ENCODE measurements around the gene PTPRJ.

Gene PTPRJ

DNA sequence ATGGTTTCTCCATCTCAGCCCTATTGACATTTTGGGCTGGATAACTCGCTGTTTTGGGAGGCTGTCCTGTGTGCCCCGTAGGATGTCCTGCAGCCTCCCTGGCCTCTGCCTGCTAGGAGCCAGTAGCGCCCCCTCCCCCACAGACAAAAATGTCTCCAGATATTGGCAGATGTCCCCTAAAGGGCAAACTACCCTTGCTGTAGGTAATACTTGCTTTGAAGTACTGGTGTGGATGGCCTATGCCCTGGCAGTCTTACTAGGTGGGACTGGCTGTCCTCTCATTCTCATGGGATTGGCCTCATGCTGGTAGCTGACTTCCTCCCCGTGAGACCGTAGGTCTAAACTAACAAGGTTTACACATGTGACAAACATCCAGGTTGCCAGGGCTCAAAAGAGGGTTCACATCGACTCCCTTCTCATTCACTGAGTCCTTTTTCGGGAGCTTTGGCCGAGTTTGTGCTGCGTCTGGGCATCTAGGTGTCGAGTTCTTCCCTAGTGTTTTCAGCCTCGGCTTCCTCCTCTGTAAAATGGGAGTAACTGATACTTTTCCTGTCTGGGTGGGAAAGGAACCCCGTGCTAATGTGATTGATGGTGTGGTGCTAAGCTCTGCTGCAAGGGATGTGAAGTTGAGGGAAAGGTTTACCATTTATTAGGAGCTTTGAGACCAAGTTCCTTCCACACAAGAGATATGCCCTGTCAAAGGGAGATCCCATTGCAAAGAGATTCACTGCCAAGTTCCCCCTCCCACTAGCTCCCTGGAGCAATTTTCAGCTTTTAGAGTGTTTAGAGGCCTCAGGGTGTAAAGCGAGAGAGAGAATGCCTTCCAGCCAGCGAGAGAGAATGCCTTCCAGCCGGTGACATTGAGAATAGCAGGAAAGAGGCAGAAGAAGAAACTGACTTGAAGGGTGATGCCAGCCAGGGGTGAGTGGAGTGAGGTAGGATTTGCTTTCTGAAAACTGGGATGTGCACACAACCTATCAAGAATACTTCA, 17.0 kb downstream of the PTPRJ start:
- no peak for DNase-seq

DNA sequence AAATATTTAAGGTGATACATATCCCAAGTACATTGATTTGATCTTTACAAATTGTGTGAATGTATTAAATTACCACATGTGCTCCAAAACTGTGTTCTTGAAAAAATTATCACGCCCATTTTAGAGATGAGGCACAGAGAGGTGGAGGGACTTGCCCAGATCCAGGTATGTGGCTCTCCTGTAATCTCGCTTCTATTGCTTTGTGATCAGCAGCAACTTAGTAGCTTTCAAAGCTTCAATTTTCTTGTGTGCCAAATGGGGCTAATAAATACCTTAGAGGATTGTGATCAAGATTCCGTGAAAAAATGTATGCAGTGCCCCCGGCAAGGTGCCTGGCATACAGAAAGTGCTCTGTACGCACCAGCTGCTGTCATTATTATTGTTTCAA, 18.0 kb downstream of the PTPRJ start:
- no peak for DNase-seq

DNA sequence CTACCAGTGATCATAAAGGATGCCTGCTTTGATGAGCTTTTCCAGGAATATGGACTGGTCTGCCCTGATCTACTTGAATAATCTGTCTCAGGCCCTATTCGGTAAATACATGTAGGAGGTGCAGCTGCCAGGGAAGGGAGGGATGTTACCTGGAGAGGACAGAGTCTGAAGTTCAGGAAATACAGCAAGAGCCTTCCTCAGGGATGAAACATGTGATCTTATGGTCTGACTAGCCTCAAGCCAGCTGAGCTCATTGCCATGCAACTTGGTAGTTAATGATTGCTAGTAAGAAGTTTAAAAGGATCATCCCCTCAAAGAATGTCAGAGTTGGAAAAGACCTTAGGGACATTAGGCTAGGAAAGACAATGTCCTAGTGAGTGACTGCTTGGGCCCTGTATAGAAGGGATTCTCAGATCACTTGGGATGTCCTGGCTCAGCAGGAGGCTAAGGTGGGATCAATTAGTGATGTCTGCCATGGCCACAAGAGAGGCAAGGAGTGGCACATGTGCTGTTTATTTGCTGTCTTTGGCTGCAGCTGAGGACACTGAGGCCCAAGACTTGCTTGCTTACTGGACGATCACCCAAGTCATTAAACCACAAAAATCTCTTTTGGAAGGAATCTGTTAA, 18.5 kb downstream of the PTPRJ start:
- DNase-seq = no peak

DNA sequence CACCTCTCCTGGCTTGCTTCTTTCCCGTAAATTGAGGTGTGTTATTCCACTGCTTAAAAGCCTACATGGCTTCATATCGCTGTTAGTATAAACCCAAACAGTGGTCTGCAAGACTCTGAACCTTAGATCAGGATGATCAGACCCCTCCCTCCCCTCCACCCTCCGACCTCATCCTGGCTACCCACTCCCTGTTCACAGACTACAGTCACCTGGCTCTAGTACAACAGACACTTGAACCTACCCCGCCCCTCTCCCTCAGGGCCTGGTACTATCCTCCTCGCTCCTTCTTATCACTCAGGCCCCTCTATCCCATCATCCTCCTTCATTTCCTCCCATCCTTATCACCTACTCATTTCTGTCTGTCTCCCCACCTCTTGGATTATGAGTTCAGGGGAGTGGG, 20.1 kb downstream of the PTPRJ start:
- no peak for DNase-seq

DNA sequence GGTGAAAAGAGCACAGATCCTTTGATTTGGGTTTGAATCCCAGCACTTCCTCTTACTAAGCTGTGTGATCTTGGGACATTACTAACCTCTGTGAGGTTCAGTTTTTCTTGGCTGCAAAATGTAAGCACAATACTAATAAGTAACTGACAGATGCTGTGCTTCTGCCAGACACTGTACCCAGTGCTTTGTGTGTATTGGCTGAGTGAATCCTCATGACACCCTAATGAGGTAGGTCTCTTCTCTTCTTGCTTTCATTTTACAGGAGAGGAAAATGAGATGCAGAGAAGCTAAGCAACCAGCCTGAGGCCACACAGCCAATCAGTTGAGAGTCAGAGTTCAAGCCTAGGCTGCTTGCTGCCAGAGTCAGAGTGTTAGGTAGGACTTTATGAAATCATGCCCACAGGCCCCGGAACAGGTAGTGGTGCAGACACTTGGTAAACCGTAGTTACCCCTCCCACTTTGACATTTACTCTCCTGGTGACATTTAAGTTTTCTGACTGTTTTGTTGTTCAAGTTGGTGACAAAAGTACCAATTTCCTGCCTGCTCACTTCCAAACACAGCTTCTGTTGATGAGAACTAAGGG, 21.2 kb downstream of the PTPRJ start:
- peak; percentile 47 for DNase-seq

DNA sequence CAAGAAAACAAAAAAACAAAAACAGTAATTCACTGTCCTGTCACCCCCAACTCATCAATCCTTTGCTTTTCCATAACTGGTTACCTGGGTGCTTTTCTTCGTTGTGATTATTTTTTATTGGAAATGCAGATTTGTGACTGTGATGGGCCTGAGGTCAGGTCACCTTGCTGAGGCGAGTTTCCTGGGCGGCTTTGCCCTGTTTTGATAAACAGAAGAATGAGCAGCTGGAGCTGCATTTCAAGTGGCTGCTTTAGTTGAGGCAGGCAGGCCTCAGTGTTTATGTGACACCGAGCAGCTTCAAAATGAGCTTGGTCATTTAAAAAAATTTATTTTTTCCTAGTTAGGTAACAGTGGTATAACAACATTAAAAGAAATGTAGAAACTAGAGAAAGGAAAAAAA, 22.2 kb downstream of the PTPRJ start:
- no peak for DNase-seq

DNA sequence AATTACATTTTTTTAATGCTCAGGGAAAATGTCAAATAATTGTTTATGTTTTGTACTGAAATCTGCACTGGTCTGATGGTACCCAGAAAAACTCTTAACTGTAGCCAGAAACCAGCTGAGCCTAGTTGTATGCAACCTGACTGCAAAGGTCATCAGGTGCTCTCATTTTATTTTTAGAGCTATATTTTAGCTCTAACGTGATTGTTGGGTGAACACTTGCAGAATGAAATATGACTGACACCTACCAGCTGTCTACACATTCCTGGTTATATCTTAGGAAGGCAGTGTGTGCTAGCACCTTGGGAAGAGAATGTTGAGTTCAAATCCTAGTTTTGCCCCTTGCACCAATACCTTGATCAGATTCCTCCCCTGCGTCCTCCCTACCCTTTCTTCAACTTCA, 23.6 kb downstream of the PTPRJ start:
- DNase-seq = no peak

DNA sequence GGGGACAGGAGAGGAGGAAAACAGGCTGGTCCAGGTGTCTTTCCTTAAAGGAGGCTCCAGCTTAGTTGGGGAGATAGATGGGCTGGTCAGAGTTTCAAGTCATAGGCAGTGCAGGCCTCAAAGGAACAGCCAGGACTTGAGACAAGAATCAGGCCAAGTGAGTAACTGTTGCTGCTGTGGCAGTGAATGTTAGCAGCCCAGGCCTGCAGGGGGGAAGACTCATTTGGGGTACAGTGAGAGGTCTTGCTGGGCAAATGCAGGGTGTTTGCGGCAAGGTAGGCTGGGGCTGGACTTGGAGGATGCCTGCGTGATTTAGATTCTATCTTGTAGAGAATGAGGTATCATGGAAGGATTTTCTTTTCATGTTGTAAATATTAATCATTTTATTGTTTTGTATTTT, 24.1 kb downstream of the PTPRJ start:
- no peak for DNase-seq

DNA sequence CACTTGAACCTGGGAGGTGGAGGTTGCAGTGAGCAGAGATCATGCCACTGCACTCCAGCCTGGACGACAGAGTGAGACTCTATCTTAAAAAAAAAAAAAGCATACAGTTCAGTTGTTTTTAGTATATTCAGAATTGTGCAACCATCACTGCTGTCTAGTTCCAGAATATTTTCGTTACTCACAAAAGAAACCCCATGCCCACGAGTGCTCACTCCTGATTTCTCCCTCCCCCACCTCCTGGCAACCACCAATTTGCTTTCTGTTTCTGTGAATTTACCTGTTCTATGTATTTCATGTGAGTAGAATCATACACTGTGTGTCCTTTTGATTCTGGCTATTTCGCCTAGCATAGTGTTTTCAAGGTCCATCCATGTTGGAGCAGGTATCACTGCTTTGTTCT, 24.8 kb downstream of the PTPRJ start:
- no peak for DNase-seq

DNA sequence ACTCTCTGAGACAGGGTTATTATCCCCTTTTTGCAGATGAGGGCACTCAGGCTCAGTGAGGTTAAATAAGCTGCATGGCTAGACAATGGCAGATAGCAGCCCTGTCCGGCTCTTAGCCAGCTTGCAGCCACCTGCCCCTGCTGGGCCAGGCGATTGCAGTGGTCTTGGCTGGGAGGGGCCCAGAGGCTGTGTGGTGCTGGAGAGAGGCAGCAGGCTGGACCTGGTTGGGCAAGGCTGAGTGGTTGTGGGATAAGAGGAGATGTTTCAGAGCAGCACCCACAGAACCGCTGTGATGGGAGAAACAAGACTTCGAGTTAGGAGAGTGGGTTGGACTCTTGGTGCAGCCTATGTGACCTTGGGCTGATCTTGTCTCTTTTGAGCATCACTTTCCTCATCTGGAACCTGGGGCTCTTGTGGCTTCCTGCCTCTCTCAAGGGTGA, 25.5 kb downstream of the PTPRJ start:
- DNase-seq = no peak

DNA sequence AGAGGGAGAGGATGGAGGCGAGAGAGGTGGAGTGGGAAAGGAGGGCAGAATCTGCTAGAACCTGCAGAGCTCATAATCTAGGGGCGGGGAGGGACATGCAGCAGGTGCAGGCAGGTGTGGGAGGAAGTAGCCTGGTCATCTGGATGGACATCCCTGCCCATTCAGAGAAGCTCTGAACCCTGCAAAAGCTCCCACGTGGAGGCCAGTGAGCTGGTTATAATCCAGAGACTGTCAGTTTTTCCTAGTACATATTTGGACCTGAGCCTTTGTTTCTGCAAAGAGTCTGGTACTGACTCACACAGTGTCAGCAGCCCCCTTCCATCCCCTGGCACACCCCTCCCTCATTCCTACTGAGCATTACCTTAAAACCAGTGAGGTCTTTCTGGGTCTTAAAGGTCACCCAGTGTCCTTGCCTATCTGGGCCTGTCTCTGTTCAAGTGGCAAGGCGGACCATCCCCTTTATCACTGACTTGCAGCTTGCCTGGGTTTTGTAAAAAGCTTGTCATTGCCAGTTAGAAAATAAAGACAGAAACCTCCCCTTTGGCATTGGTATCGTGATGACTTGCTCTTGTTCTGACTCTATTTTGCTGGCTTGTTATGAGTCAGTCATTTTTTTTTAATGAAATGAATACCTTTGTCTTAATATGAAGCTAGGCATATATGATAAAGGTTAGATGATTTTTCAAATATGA, 26.1 kb downstream of the PTPRJ start:
- DNase-seq = peak; percentile 47

DNA sequence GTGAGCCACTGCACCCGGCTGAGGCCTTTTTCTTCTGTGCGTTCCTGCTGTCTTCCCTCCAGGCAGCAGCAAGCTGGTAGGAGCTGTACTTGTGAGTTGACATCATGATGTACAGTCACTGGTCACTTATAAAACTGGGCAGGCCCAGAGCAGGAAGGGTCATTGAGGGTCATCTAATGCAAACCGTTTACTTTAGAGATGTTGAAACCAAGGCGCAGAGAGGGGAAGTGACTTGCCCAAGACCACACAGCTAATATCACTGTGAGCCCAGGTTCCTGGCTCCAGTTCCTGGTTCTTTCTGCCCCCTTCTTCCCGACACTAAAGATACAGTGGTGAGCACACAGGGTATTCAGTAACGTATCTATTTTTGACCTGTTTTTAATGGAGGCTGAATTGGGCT, 27.3 kb downstream of the PTPRJ start:
- no peak for DNase-seq

DNA sequence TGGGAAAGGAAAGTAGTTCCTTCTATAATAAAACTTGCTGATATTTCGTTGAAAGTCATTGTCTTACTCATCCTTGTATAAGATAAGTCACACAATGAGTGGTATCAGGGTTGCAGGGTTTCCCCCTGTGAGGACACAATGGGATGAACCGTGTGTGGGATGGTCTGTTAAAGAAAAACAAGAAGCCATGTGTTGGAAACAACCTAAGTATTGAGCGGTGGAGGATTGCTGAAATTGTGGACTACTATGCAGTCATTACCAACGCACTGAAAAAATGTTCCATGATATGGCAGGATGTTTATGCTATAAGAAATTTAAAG, 28.6 kb downstream of the PTPRJ start:
- DNase-seq = no peak

DNA sequence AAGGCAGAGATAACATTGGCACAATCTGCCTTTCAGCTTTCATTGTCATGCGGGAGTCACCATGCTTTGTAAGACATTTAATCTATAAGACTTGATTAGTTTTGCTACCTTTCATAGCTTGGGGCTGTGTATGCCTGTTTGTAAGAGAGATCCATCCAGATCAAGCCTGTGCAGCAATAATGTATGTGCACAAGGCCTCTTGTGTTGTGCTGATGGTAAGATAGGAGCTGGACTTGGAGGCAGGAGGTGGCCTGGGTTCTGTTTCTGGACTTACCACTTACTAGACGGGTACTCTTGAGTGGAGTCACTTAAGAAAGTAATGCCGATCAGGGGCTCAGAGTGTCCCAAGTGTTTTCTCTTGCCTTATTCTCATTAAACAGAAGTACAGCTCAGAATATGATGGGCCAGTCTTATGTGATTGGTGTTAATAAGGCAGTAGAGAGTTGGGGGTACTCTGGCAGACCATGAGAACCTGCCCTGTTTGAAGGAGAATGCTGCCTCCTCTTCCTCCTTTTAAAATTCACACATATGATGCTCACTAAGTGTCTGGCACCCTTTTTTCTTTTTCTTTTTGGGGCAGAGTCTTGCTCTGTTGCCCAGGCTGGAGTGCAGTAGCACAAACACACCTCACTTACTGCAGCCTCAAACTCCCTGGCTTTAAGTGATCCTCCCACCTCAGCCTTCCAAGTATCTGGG, 30.9 kb downstream of the PTPRJ start:
- no peak for DNase-seq

DNA sequence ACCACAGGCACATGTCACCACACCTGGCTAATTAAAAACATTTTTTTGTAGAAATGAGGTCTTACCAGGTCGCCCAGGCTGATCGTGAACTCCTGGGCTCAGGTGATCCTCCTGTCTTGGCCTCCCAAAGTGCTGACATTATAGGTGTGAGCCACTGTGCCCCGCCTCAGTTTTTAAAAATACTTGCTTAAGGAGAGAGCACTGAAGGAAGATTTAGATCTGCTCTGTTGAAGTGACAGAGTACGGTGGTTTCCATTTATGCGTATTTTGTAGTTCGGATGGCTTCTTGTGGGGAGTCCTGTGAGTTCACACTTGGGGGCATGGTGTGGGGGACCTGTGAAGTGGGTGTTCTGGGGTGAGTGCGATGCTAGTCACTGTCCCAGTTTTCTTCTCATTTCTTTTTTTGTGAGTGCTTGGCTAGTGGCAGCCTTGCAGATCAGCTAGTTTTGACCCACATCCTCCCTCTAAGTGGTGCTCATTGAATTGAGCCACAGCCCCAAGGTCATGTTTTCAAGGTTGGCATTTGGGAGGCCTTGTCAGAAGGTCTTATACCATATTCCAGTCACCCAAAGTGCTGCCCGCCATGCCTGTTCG, 31.5 kb downstream of the PTPRJ start:
- no peak for DNase-seq

DNA sequence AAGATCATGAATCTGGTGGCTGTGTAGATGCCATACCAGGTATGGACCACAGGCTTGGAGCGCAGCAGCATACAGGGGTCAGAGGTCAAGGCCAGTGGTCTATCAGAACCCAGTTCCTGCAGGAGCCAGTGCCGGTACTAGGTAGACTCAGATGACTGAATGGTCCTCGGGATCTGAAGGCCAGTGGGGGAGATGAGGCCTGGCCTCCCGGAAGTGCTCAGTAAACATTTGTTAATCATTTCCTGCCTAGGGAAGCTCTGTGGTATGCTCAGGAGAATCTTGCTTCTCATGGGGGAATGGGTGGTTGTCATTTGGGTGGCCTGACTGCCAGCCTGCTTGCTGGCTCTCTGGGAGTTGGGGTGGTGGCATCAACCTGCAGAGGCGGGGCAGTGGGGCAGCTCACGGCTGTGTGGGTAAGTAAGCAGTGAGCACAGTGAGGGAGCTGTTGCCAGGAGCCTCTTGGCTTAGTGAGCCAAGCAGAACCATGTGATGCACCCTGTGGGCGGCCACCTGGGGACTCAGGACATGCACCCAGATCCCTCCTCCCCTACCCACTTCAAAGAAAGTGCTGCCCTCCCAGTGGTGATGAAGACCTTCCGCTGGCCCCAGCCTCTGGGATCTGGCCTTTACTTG, 33.0 kb downstream of the PTPRJ start:
- peak; percentile 32 for DNase-seq

DNA sequence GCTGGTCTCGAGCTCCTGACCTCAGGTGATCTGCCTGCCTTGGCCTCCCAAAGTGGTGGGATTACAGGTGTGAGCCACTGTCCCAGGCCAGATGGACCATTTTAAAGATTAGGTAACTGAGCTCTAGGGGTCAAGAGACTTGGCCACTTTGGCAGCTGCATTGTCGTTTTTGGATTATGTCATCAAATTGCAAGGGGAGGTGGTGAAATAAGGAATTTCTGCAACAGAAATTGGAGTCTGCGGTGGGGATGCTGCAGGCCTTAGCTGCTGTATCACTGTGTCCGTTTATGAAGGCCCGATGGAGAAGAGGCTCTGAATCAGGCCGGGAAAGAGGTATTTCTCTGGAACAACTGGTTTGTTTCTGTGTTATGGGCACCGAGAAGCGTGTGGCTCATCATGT, 34.6 kb downstream of the PTPRJ start:
- DNase-seq = no peak

DNA sequence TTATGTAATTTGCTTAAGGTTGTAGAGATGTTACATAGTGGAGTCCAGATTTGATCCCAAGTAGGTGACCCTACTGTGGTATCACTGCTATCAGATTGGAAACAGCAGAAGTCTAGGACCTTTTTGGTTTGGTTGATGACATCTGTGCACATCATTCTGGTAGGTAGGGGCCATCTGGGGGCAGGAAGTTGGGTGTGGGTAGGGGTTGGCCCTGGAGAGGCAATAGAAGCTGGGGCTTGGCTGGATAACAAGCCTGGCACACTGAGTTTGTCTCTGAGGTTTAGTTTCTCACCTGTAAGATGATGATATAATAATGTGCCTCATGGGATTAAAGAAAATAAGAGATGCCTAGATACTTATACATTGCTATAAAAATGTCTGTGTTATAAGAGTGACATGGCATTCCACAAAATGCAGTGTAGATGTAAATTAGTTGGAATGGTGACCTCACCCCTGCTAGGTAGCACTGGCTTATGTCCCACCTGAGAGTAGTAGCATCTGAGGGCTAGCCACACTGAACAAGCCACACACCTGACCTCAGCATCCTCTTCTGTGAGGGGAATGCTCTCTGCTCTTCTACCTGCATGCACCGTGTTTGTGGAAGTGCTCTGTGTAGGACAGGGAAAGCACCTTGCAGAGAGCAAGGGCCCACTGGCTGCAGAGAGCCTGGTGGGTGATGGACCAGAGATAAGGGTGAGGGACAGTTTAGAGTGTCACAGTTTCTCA, 36.9 kb downstream of the PTPRJ start:
- DNase-seq = no peak

DNA sequence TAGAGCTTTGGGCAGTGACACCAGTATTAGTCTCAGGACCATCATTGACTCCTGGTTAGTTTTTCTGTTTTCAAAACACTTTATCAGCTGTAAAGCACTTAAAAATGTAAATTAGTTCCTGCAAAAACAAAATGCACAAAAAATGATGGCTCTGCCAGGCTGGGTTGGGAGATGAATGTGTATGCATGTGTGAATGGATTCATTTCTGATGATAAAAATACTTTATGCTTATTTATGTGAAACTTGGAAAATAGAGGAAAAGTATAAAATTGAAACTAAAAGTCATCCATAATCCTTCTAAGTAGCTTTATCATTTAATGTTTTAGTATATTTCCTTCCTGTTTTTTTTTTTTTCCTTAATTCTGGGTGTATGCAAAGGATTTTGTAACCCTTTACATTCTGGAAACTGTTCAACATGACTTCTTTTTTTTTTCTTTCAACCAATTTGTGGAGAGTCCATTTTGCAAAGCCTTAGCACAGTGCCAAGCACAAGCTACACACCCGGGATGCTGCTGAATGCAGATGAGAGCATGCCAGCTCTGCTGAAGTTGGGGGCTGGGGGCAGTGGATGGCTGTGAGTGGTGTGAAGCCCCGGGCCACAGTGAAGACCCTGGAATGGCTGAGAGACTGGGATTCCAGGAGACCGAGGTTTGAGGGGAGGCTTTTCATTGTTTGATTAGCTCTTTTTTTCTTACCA, 37.6 kb downstream of the PTPRJ start:
- no peak for DNase-seq

DNA sequence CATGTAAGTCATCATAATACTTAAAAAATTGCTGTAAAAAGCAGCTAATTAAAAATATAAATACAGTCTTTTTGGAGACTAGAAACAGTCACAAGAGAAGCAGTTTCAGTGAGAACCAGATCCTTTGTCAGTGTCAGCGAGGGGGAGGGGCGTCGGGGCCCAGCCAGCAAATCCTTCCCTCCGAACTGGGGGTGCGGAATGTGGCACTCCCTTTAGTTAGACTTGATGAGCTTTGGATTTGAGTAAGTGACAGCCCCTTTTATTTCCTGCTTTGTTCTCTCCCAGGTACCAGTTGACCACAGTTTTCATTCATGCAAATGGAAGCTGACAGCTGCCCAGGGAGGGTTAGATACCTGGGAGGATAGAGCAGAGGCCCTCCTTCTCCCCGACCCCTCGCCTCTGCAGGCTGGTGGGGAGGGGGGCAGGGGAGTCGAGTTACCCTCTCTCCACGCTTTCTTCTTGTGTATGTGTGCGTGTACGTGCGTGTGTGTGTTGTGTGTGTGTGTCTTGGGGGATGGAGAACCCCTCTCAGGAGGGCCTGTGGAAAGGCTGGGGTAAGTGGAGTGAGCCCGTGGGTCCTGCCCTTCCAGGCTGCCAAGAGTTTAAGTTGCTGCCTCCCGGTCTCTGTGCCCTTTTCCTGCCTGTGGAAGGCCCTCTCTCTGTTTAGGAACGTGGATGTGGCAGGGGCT, 38.3 kb downstream of the PTPRJ start:
- no peak for DNase-seq
